HG03064 (cell line): Measurements from ENCODE around the gene PPP1R12B.
"Not testable (repeated sequence)": the region's sequence is repeated elsewhere in the genome, so short reads cannot be mapped to it uniquely, and the experiment has no call there.

ENCODE experiments used
- ATAC-seq: cut with Tn5 transposase; IDR thresholded peaks from one replicate; pipeline ENCODE4 v1.9.1; 2021; ENCODE audit warnings: low read depth; ENCODE audit not compliant: unreplicated experiment

Gene PPP1R12B

GRCh38 chr1:202624088-202624780, 275.7 kb downstream of the PPP1R12B start:
- no peak for ATAC-seq

DNA sequence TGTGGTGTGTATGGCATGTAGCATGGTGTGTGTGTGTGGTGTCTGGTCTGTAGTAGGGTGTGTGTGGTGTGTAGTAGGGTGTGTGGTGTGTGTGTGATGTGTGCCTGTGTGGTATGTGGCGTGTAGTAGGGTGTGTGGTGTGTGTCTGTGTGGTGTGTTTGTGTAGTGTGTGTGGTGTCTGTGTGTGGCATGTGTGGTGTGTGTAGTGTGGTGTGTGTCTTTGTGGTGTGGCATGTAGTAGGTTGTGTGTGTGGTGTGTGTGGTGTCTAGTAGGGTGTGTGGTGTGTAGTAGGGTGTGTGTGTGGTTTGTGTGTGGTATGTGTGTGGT, 276.2 kb downstream of the PPP1R12B start:
- ATAC-seq, result no peak

- ATAC-seq, result no peak
Measured at GRCh38 chr1:202625416-202626360, 277.2 kb downstream of the PPP1R12B start.

- ATAC-seq, result not testable (repeated sequence)
Measured at GRCh38 chr1:202627036-202627435, 278.5 kb downstream of the PPP1R12B start.

DNA sequence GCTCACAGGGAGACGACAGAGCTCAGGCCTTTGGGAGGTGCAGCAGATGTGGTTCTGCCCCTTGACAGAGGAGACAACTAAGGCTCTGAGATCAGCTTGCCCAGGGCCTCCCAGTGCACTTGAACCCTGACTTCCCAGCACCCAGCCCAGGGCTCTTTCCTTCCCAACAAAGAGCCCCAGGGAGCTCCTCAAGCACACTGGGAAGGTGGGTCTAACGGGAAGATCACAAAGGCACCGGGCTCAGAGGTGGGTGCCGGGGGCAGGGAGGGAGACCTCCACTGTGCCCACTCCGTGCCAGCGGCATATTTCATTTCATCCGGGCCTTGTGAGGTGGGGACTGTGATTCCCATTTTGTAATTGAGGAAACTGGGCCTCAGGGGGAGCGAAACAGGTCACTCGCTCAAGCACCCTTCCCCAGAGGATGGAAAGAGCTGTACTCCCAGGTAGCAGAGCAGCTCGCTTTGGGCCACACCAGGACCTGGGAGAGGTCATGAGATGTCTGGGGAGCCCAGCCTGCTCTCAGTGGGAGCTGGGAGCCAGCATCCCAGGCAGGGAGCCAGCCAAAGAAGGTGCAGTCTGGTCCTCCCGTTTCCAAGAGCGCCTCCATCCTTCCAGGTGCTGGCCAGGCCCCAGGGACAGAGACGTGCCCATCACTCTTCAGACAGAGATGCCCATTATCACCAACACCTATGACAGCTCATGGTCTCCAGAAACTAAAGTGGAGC, 279.5 kb downstream of the PPP1R12B start:
- no peak for ATAC-seq

DNA sequence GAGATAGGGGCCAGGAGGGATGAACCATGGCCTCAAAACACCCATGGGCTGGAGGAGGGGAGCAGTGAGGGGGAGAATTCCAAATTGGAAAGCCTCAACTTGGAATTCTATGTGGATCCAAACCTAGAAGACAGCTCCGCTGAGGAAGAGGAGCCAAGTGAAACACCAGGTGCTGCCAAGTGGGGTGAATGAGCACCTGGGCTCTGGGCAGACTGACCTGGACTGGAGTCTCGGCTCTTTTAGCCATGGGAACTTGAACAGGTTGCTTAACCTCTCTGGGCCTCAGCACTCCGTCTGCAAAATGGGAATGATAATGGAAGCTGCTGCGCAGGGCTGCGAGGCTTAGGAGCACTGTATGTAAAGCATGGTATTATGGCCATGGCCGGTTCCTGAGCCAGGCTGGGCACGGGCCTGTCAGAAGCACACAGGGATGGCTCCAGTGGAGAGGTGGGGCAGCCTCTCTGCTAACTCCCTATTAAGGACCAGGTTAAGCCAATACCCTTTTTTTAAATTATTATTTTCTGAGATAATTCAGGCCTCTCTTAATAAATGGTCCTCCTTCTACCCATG, 280.2 kb downstream of the PPP1R12B start:
- no peak for ATAC-seq

GRCh38 chr1:202629257-202629811, 280.8 kb downstream of the PPP1R12B start:
- ATAC-seq, result peak; percentile 76

DNA sequence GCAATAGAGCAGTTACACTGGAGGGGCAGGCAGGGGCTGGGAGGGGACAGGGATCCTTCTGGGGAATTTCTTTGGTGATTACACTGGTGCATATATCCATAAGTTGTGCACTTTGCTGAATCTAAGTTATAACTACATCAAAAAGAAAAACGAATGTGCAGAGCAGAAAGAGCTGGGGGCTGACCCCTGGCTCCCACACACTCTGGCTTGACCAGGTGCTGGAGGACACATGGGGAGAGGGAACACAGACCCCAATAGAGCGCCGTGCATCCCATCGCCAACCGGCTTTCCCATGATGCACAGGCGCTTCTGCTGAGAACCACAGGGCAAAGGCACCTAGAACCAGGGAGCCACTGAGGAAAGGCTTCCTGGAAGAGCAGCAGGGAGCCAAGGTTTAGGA, 281.6 kb downstream of the PPP1R12B start:
- not testable (repeated sequence) for ATAC-seq

DNA sequence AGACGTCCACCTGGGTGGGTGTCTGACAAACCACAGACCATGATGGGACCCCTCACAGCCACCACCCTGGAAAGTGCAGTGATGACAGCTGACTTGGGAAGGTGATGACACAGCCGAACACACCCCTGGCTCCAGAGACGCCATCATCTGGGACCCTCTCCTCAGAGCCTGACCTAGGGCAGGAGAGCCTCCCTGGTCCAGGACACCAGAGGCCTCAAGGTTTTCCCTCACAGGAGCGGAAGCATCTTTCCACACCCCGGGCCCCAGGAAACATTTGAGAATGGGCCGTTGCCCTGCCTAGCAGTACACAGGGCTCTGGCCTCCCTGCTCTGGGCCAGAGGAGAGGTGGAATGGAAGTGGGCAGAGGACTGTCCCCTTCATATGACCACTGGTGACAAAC, 282.0 kb downstream of the PPP1R12B start:
- no peak for ATAC-seq

DNA sequence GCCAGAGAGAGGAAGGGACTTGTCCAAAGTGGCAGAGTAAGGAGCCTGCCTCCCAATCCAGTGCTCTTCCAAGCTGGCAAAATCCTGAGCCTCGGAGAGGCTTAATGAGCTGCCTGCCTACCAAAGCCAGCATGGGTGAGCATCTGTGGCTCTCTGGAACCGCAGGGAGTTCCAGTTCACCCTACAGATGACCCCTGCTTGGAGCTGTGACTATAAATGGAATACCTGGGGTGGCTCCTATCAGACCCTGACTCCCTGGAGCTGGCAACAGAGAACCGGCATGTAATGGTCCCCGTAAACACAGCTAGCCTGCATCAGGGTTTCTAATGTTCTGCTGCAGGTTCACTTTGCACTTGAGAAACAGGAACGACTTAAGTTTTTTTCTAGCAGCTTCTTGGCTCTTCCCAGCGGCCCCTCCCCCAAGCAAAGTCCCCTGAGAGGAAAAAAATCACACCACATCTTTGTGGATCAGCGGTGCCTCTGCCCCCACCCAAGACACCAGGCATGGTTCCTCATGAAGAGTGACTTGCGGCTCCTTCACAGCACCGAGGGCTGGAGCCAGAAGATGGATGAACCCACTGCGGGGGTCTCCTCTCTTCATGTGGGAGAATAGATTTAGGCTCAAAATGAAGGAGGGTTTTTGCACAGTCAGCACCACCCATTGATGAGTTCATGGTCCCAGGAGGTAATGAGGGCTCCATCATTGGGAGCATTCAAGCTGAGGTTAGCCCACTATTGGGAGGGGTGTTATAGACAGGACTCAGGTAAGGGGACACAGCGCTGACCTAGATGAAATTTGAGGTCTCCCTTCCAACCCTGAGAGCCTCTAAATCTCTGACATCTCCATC, 282.8 kb downstream of the PPP1R12B start:
- no peak for ATAC-seq

DNA sequence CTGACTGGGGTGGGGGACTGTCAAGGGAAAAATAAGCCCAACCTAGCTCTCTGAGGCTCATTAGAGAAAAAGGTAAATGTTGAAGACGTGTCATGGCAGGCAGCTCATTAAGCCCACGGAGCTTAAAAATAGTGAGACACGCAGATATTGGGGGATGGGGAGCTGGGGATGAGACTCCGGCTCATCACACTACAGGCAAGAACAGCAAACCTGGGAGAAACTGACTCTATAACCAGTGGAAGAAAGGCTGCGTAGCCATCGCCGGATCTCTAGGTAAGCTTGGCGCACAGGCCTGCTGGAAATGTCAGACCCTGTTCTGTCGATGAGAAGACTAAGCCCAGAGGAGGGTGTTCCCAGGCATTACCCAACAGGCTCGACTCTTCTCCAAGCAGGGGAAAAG, 283.7 kb downstream of the PPP1R12B start:
- ATAC-seq, result no peak

DNA sequence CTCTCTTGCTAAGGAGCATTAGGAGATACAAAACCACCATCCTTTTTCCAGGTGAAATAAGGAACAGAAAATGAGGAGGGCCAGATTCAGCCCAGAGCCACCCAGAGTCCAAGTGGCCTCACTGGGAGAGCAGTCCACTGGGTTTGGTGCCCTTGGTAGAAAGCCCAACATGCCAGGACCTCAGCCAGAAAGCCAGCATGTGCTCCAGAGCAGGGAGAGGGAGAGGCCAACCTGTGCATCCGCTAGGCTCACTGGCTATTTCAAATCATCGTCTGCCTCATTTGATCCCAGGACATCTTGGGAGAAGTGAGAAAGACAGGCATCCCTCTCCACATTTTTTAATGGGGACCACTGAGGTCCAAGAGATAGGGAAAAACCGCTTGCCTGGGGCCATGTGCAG, 287.7 kb downstream of the PPP1R12B start:
- ATAC-seq, result not testable (repeated sequence)

GRCh38 chr1:202637321-202638018, 289.0 kb downstream of the PPP1R12B start:
- not testable (repeated sequence) for ATAC-seq

- no peak for ATAC-seq
Measured at GRCh38 chr1:202638019-202638700, 289.7 kb downstream of the PPP1R12B start.

- ATAC-seq, result not testable (repeated sequence)
Measured at GRCh38 chr1:202638701-202639305, 290.3 kb downstream of the PPP1R12B start.

DNA sequence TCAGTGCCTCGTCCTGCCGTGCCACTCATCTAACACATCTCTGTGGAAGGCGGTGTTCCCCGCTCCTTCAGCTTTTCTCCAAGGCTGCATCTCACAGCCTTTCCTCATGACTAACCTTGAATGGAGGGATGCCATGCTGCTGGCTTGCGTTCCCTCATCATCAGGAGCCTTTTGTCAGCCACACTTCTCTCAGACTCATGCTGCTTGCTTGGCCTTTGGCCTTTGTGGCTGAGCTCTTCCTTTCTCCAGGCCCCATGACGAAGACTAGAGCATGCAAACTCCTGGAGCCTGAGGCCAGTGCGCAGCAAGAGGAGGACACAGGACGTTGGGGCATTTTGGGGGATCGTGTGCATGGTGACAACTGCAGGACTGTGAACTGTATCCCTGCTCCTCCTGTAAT, 291.0 kb downstream of the PPP1R12B start:
- no peak for ATAC-seq

DNA sequence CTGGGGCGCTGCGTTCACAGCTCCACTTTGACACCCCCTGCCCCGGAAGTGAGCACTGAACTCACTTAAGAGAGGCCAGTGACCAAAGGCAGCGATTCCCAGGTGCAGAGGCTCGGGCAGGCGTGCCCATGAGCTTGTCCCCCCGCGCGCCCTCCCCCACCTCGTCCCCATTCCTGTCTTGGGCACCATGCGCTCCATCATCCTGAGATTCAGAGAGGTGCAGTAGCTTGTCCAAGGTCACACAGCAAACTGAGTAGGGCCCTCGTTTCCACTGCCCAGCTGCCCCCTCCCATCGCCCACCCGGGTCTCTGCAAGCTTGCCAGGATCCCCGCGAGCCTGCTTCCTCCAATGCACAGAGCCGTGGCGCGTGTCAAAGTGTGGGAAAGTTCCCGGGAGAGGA, 293.7 kb downstream of the PPP1R12B start:
- no peak for ATAC-seq
